KOPT-K1 (cell line): ENCODE measurements around the gene UPF3B.

Source experiments
- H3K27ac ChIP-seq: fragments of 200-600 bp; sonication (generic); 2 replicates; pipeline ENCODE4 v1.5.1; 2016; ENCODE audit warnings: antibody characterized with exemption, mild to moderate bottlenecking, low read depth, low read length; ENCODE audit not compliant: poor library complexity, severe bottlenecking
- H3K36me3 ChIP-seq: fragments of 200-600 bp; sonication (generic); 2 replicates; pipeline ENCODE4 v1.5.1; 2017; ENCODE audit warnings: antibody characterized with exemption, mild to moderate bottlenecking, low read length, moderate library complexity; ENCODE audit not compliant: insufficient read depth
- H3K9me3 ChIP-seq: fragments of 200-600 bp; sonication (generic); 2 replicates; pipeline ENCODE4 v1.5.1; 2017; ENCODE audit warnings: antibody characterized with exemption, low read length, mild to moderate bottlenecking; ENCODE audit not compliant: insufficient read depth, poor library complexity, severe bottlenecking

UPF3B gene

DNA sequence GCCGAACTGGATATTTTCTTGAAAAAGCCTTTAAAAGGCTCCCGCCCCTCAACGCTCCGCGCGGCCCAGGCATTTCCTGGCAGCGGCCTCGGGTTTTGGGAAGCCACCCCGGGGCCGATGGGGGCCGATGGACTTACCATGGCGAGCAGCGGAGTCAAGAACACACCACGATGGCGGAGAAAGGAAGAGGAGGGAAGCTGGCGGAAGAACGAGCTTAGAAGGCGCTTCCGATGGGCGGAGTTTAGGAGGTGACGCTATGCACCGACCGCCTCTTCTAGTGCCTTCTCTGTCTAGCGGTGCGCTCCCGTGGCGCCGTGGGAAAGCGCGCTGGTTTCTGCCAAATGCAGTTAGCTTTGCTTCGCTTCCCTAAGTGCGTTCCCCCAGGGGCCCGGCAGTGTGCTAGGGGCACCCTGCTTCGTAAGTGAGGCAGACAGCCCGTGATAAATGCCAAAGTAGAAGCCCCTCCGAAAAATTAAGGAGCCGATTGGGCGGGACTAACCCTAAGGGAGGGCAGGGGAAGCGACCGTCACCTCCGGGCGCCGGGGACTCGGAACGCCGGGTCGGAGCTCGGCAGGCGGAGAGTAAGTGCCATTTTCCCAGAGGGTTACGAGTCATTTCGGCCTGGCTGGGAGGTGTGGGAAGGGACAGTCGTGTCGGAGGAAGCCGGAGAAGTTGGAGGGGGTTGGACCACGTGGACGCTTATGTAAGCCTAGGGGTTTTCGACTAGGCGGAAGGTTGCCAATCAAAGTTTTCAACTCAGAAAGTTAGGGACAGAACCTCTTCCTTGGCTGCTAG, 61.1 kb downstream of the UPF3B start, which contains the start of gene RPL39:
TSS of gene RPL39 (minus strand) at position 194 of the 795 bp plus-strand sequence. CDS start at position 140, 54 bp downstream.
- H3K27ac ChIP-seq = peak within 1 kb of the TSS; percentile 83
- H3K36me3 ChIP-seq = peaks cover 36% of the 10 kb centered on the region
- H3K9me3 ChIP-seq = no peaks in the 10 kb centered on the region

DNA sequence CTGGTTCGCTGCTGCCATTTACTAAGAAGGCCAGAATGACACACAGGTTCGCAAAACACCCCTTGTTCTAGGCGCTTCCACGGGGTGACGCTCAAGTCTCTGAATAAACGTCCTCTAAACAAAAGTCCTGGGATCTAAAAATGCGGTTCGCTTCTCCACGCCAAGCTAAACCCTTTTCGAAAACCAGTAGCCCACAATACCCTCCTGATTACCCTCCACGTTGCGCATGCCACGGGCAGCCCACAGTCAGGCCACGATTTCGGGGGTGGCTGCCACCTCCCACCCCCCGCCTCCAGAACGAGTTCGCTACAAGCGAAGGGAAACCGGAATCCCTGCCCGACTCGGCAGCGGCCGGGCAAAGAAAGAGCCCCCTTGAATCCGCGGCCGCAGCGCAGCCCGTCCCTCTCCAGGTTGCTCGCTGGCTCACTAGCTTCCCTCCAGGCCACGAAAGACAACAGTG, 61.8 kb downstream of the UPF3B start:
- no peaks in the 10 kb centered on the region for H3K9me3 ChIP-seq
- H3K36me3 ChIP-seq = peaks cover 41% of the 10 kb centered on the region
- peak overlapping the region; percentile 83 for H3K27ac ChIP-seq

DNA sequence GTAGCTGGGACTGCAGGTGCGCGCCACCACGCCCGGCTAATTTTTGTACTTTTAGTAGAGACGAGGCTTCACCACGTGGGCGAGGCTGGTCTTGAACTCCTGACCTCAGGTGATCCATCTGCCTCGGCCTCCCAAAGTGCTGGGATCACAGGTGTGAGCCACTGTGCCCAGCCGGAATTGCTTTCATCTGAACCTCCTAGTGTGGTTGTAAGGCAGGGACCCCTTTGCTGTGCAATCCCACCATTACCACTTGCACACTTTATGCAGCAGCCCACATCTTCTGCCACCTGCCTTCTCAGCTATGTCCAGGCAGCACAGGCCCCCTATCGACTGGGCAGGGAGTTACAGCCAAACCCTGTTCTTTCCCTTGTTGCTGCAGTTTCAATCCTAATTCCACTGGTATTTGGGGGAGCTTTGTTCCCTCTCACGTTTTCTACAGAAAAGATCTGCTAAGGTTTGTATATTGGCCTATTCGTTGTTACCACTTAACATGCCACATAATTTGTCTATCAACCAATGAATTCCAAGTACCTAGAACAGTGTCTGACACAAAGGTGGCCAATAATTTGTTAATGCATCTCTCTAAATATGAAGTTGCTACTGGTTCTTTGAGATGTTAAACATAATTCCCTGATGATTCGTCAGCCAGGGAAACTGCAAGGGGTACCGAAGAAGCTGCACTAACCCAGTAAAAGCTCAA, 67.9 kb downstream of the UPF3B start:
- no peaks in the 10 kb centered on the region for H3K9me3 ChIP-seq

More for the DNA sequence above, 67.9 kb downstream of the UPF3B start:
- H3K27ac ChIP-seq = no peak overlapping the region
- H3K36me3 ChIP-seq = peaks cover 87% of the 10 kb centered on the region
